PC-9 (cell line): ENCODE results near the gene DENND2D.

Experiments
- CTCF ChIP-seq: fragments of 200-600 bp; sonication (generic); conservative IDR thresholded peaks from 2 replicates; pipeline ENCODE4 v1.6.1; 2017; ENCODE audit warnings: mixed run types, antibody characterized with exemption, mild to moderate bottlenecking, moderate library complexity
- EZH2 ChIP-seq: fragments of 200-600 bp; sonication (generic); IDR thresholded peaks from 2 replicates; pipeline ENCODE4 v1.8.0; 2017; ENCODE audit warnings: antibody characterized with exemption, low read depth

DNA sequence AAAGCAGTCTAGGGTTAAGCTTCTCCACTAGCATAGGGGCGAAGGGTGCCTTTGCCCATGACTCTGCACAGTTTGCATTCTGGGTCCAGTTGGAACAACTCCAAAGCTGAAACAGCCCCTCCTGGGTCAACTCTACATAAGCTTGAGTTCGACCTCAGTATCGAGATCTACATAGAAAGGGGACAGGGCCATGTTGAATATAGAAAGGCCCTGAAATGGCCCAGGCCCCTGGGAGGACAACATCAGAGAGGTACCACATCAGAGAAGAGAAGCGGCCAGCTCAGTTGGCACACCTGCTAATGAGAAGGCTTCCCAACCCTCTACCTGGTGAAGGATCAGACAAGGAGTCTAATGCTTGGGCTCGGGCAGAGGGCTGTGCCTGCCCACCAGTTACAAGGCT lies 1.6 kb downstream of the DENND2D start:
- TF ChIP-seq CTCF (no peak), EZH2 (no peak)
